Calu3 (cell line): Measurements from ENCODE around the gene PRR16. TPM values are rescaled to one million over a fixed set of nuclear protein-coding genes. Genes with fewer than 3 reads are reported as not detected.
A peak's percentile ranks its signal among the peaks of the same experiment; 100 is the strongest.

Experiments
- BruUV-seq: library from RNA; stranded (reverse); fragments of 400-500 nt; replicated peaks from 2 replicates; lab custom pipeline; 2021; lab: Mats Ljungman, UMichigan
- CTCF ChIA-PET: fragments of 300-600 bp; sonication (Branson Sonifier 250); formaldehyde crosslinking; loops from one replicate; lab custom pipeline; 2022; ENCODE audit warnings: antibody characterized with exemption; lab: Charles Lee
- DNase-seq: peaks from one replicate; pipeline ENCODE4 v3.0.0; 2022
- H3K27ac Mint-ChIP-seq: one replicate; pipeline ENCODE4 v1.8.0; 2022; ENCODE audit warnings: mixed read lengths; ENCODE audit not compliant: unreplicated experiment
- H3K27me3 Mint-ChIP-seq: one replicate; pipeline ENCODE4 v1.8.0; 2022; ENCODE audit warnings: mixed read lengths; ENCODE audit not compliant: unreplicated experiment
- H3K36me3 Mint-ChIP-seq: one replicate; pipeline ENCODE4 v1.8.0; 2022; ENCODE audit warnings: mild to moderate bottlenecking, moderate library complexity, mixed read lengths; ENCODE audit not compliant: insufficient read depth, unreplicated experiment
- H3K4me1 Mint-ChIP-seq: one replicate; pipeline ENCODE4 v1.8.0; 2022; ENCODE audit warnings: mild to moderate bottlenecking, low read depth, mixed read lengths; ENCODE audit not compliant: unreplicated experiment
- H3K4me3 Mint-ChIP-seq: one replicate; pipeline ENCODE4 v1.8.0; 2022; ENCODE audit warnings: mild to moderate bottlenecking, low read depth, moderate library complexity, mixed read lengths; ENCODE audit not compliant: unreplicated experiment
- H3K9me3 Mint-ChIP-seq: one replicate; pipeline ENCODE4 v1.8.0; 2022; ENCODE audit warnings: low read depth, mixed read lengths; ENCODE audit not compliant: unreplicated experiment
- intact Hi-C: fragments of 100-400 bp; cut with micrococcal nuclease; formaldehyde crosslinking; loops from one replicate; pipeline ENCODE4 v1.10.0; 2022; ENCODE audit not compliant: unreplicated experiment
- total RNA-seq: library from RNA; stranded (reverse); gene quantifications from 2 replicates; pipeline ENCODE4 v1.2.3, GENCODE V29; 2022
- TF ChIP-seq, protein P1 (sequence below): fragments of 200-600 bp; IDR thresholded peaks from one replicate; pipeline ENCODE4 v1.8.0; 2022; ENCODE audit warnings: antibody characterized with exemption; ENCODE audit not compliant: unreplicated experiment

The PRR16 gene
- total RNA-seq, 1 experiment from 2014 or later: 2.9 TPM

DNA sequence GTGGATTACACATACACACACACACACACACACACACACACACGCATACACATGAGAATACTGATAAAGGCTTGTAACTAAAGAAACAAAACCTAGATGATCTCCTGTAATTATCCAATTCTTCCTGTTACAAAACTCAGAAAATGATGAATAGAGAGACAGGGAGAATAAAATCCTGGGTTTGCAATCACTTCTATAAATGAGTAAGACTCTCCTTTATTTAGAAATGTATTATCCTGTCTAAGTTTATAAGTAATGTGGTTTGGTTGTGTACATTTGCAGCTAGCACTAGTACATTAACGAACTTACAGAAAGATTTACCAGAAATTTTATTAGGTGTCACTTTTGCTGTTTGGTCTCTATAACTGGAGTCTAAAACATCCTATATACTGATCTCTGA is 2.8 kb upstream of the PRR16 start:
- H3K27me3 Mint-ChIP-seq: no peaks in the 10 kb centered on the region
- peaks cover 39% of the 10 kb centered on the region for H3K36me3 Mint-ChIP-seq
- no peaks in the 10 kb centered on the region for H3K9me3 Mint-ChIP-seq
- intact Hi-C loops: no loop called here
- no peak overlapping the region for H3K27ac Mint-ChIP-seq
- TF ChIP-seq, protein P1, sequence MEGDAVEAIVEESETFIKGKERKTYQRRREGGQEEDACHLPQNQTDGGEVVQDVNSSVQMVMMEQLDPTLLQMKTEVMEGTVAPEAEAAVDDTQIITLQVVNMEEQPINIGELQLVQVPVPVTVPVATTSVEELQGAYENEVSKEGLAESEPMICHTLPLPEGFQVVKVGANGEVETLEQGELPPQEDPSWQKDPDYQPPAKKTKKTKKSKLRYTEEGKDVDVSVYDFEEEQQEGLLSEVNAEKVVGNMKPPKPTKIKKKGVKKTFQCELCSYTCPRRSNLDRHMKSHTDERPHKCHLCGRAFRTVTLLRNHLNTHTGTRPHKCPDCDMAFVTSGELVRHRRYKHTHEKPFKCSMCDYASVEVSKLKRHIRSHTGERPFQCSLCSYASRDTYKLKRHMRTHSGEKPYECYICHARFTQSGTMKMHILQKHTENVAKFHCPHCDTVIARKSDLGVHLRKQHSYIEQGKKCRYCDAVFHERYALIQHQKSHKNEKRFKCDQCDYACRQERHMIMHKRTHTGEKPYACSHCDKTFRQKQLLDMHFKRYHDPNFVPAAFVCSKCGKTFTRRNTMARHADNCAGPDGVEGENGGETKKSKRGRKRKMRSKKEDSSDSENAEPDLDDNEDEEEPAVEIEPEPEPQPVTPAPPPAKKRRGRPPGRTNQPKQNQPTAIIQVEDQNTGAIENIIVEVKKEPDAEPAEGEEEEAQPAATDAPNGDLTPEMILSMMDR: no peak
- peaks cover 11% of the 10 kb centered on the region for H3K4me1 Mint-ChIP-seq
- no TSS peak for BruUV-seq
- CTCF ChIA-PET: no interaction called here
- H3K4me3 Mint-ChIP-seq: no peak overlapping the region
- DNase-seq: no peak

DNA sequence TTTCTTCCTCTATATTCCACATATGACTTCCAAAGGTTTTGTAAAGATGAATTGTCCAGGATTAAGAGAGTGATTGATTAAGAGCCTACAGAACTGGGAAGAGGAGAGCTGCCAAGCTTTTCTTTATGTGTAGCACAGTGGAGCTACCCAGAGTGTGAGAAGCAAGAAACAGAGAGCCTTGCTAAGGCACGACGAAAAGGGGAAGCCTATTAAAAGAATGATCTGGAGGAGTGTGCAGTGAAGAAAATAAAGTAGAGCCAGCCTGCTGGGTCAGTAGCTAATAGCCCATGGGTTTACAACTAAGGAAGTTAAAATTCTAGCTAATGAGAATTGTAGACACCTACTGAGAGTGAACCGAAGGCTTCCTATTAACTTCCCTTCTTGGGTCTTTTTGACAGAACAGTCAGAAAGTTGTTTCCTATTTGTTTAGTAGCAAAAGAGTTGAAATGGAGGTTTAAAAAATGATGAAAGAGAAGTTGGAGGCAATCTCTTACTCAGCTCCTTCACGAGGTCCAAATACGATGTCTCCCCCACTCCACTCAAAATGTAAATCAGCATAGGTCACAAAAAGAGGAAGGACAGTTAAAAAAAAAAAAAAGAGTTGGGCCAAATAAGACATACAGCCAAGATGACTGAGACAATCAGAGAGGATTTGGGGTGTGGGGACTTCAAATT is 957 bp upstream of the PRR16 start:
- Mint-ChIP-seq H3K27ac (no peak overlapping the region), H3K4me3 (peak overlapping the region; percentile 95), H3K9me3 (no peaks in the 10 kb centered on the region), H3K4me1 (no peaks in the 10 kb centered on the region), H3K27me3 (no peaks in the 10 kb centered on the region), H3K36me3 (peaks cover 28% of the 10 kb centered on the region)
- no TSS peak for BruUV-seq
- CTCF ChIA-PET: no interaction called here
- no peak for DNase-seq
- TF ChIP-seq, protein P1: no peak
- intact Hi-C loops: no loop called here

DNA sequence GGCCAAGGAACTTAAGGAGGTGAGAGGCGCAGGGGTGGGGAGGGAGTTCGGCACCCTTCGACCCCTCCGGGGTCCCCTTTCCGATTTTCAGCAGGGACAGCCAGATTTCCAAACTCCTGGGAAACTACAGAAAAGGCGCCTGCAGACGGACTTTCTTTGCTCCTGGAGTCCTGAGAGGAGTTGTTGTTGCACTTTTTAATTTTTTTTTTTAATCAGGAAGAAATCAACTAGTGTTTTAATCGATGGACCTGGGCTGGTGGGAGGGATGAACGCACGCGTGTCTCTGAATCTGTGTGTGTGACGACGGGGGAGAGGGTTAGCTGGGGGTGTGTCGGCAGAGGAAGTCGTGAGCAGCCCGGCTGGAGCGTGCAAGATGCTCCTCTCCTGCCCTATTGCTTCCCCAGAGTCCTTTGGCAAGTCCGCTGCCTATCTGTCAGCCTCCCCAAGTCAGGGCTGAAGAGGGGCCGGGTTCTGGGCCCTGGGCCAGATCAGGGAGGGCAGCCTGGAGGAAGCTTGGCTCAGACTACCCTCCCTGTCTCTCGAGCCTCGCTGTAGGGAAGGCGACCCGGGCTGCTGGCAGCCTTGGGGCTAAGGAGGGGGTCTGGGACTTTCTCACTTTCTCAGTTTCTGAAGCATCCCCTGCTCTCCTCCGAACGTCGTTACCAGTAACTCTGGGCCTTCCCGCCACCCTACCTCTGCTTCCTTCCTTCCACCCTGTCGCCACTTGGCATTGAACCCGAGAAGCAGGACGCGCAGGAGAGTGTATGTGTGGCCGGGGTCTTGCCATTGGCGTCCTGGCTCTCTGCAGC is 731 bp downstream of the PRR16 start:
- peak overlapping the region; percentile 66 for H3K27ac Mint-ChIP-seq
- H3K9me3 Mint-ChIP-seq: no peaks in the 10 kb centered on the region

DNA sequence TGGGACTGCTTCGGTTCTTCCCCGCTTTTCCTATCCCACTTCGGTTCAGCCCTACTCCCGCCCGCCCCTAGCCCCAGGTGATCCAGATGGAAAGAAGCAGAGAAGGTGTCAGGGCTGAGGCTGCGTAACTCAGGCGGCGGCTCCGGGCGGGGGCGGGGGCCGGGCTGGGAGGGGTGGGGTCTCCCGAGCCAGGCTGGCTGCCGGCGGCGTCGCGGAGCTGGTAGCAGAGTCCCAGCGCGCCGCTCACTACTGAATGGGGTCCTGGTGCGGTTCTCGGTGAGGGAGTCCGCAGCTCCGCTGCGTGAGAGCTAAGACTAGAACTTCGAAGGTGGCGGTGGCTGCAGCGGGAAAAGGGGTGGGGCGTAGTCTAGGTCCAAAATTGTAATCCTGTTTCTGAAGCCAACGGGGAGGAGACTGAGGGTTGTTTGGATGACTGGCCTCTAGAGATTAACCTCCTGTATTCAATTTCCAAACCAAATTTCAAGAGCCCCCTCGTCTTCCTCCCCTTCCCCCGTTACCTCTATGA is 1.4 kb downstream of the PRR16 start:
- intact Hi-C loops: no loop called here
- Mint-ChIP-seq H3K36me3 (peaks cover 26% of the 10 kb centered on the region), H3K9me3 (no peaks in the 10 kb centered on the region), H3K27me3 (no peaks in the 10 kb centered on the region), H3K27ac (no peak overlapping the region), H3K4me1 (no peaks in the 10 kb centered on the region), H3K4me3 (peak overlapping the region; percentile 95)
- BruUV-seq: no TSS peak
- DNase-seq: no peak
- TF ChIP-seq, protein P1: no peak
- CTCF ChIA-PET: no interaction called here

More for the DNA sequence above, 731 bp downstream of the PRR16 start:
- peak; percentile 34 for DNase-seq
- intact Hi-C loops: no loop called here
- peak overlapping the region; percentile 95 for H3K4me3 Mint-ChIP-seq
- CTCF ChIA-PET: no interaction called here
- peaks cover 26% of the 10 kb centered on the region for H3K36me3 Mint-ChIP-seq
- no peaks in the 10 kb centered on the region for H3K27me3 Mint-ChIP-seq
- BruUV-seq: no TSS peak
- H3K4me1 Mint-ChIP-seq: no peaks in the 10 kb centered on the region
- TF ChIP-seq, protein P1: no peak
